Uterus (tissue), 4 donors: Measurements from ENCODE around the gene ZFAND3. TPM values are rescaled to one million over a fixed set of nuclear protein-coding genes. Genes with fewer than 3 reads are reported as not detected.

ENCODE experiments used
- DNase-seq, 2 donors: peaks; one replicate each; pipeline ENCODE4 v3.0.0-alpha.2; 2019 to 2020
- H3K27ac ChIP-seq, 2 donors: fragments of 200-600 bp; sonication (generic); 1 replicate in 1 of 2; 2 replicates in 1 of 2; pipeline ENCODE4 v1.5.1; 2016 to 2018
- H3K27me3 ChIP-seq, 2 donors: fragments of 200-600 bp; sonication (generic); one replicate each; pipeline ENCODE4 v1.5.1; 2018 to 2019; ENCODE audit warnings: control low read depth in 1 of 2
- H3K36me3 ChIP-seq, 2 donors: fragments of 200-600 bp; sonication (generic); one replicate each; pipeline ENCODE4 v1.5.1; 2019; ENCODE audit warnings: control low read depth in 1 of 2
- H3K4me1 ChIP-seq, 2 donors: fragments of 200-600 bp; sonication (generic); one replicate each; pipeline ENCODE4 v1.5.1; 2018 to 2019; ENCODE audit warnings: control low read depth in 1 of 2
- H3K4me3 ChIP-seq, 2 donors: fragments of 200-600 bp; sonication (generic); 1 replicate in 1 of 2; 2 replicates in 1 of 2; pipeline ENCODE4 v1.5.1; 2018 to 2019; ENCODE audit warnings: mild to moderate bottlenecking in 1 of 2
- H3K9me3 ChIP-seq, 2 donors: fragments of 200-600 bp; sonication (generic); one replicate each; pipeline ENCODE4 v1.5.1; 2019; ENCODE audit warnings: control low read depth in 1 of 2
- CTCF ChIP-seq, 4 experiments: fragments of 200-600 bp in 2 of 4; fragments of 450-650 bp in 2 of 4; sonication (generic) in 2 of 4; IDR thresholded peaks; one replicate each; pipeline ENCODE4 v1.5.1; 2016 to 2019; ENCODE audit warnings: antibody characterized with exemption in 4 of 4, mild to moderate bottlenecking in 2 of 4, moderate library complexity in 1 of 4
- POLR2A ChIP-seq, 2 donors: fragments of 450-650 bp; IDR thresholded peaks; one replicate each; pipeline ENCODE4 v1.6.1; 2016; ENCODE audit warnings: antibody characterized with exemption in 2 of 2, mild to moderate bottlenecking in 1 of 2, moderate library complexity in 1 of 2
- intact Hi-C: fragments of 100-400 bp; cut with DNase I; formaldehyde crosslinking; loops from one replicate; pipeline ENCODE4 v1.15.1; 2023; ENCODE audit warnings: low total_unique reads
- total RNA-seq, 4 donors: library from RNA; depleted of rRNA in 3 of 4; stranded (reverse); fragments of >200 nt in 3 of 4; gene quantifications; one replicate each; pipeline versions ENCODE4 v1.1.0 to v1.2.4, GENCODE V29; 2014 to 2023
- donor health status: DM: yes; HTN: yes; CAD: no.

The ZFAND3 gene
- total RNA-seq, 4 donors from 2014 or later, result 5.0 to 81.9 (median 54.6) TPM

DNA sequence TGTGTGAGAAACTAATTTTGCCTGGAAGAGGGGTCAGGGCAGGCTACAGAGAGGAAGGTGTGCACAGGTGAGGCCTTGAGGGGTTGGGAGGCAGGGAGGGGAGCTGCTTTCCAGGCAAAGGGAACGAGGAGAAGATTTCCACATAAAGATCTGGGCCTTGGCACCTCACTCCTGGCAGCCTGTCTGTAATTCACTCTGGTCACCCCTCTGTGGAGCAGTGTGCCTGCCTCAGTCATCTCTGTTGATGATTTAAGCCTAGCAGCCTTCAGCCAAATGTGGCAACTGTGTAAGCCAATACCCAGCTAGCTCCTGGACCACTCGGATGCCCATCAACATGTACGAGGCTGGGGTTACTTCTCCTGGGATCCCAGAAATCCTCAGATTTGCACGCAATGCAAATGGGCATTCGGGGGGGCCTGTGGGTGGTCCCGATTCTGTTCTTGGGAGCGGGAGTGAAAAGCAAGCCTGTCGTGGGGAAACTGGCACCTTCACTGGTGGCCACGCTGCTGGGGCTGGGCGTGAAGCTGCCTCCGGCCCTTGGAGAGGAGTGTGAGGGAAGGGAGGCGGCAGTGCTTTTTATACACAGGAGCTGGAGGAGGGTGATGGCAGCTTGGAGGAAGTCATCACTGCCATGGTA, 360.4 kb downstream of the ZFAND3 start:
- no peaks in the 10 kb centered on the region for H3K27me3 ChIP-seq
- no peak overlapping the region for H3K4me3 ChIP-seq
- intact Hi-C loops, result no loop called here
- TF ChIP-seq POLR2A (IDR thresholded peaks at IDR 0.05) (no peak), CTCF (IDR thresholded peaks at IDR 0.05) (no peak)
- H3K36me3 ChIP-seq, result no peaks in the 10 kb centered on the region
- no peak for DNase-seq
- H3K4me1 ChIP-seq, result no peaks in the 10 kb centered on the region
- H3K27ac ChIP-seq, result no peak overlapping the region
- H3K9me3 ChIP-seq, result no peaks in the 10 kb centered on the region

GRCh38 chr6:38180586-38180985, 361.1 kb downstream of the ZFAND3 start:
- TF ChIP-seq CTCF (IDR thresholded peaks at IDR 0.05) (no peak), POLR2A (IDR thresholded peaks at IDR 0.05) (no peak)
- DNase-seq, result no peak
- no peaks in the 10 kb centered on the region for H3K27me3 ChIP-seq

GRCh38 chr6:38182426-38182825, 362.9 kb downstream of the ZFAND3 start:
- TF ChIP-seq POLR2A (IDR thresholded peaks at IDR 0.05) (no peak), CTCF (IDR thresholded peaks at IDR 0.05) (no peak)
- H3K36me3 ChIP-seq, result no peaks in the 10 kb centered on the region
- no peak for DNase-seq
- H3K9me3 ChIP-seq, result no peaks in the 10 kb centered on the region
- no peaks in the 10 kb centered on the region for H3K27me3 ChIP-seq
- H3K27ac ChIP-seq, result no peak overlapping the region
- no peak overlapping the region for H3K4me3 ChIP-seq
- no peaks in the 10 kb centered on the region for H3K4me1 ChIP-seq
- intact Hi-C loops, result no loop called here

More at GRCh38 chr6:38180586-38180985, 361.1 kb downstream of the ZFAND3 start:
- intact Hi-C loops, result no loop called here
- Histone ChIP-seq H3K27ac (no peak overlapping the region), H3K36me3 (no peaks in the 10 kb centered on the region), H3K4me3 (no peak overlapping the region), H3K9me3 (no peaks in the 10 kb centered on the region), H3K4me1 (no peaks in the 10 kb centered on the region)

- no peaks in the 10 kb centered on the region for H3K4me1 ChIP-seq
- intact Hi-C loops, result no loop called here
- TF ChIP-seq CTCF (IDR thresholded peaks at IDR 0.05) (no peak), POLR2A (IDR thresholded peaks at IDR 0.05) (no peak)
- no peak overlapping the region for H3K4me3 ChIP-seq
- H3K36me3 ChIP-seq, result no peaks in the 10 kb centered on the region
- no peaks in the 10 kb centered on the region for H3K9me3 ChIP-seq
- DNase-seq, result no peak
- H3K27me3 ChIP-seq, result no peaks in the 10 kb centered on the region
- no peak overlapping the region for H3K27ac ChIP-seq
These were observed 364.5 kb downstream of the ZFAND3 start for GRCh38 chr6:38183856-38184584.

- Histone ChIP-seq H3K36me3 (no peaks in the 10 kb centered on the region), H3K4me1 (no peaks in the 10 kb centered on the region), H3K4me3 (no peak overlapping the region), H3K27ac (no peak overlapping the region), H3K9me3 (no peaks in the 10 kb centered on the region), H3K27me3 (no peaks in the 10 kb centered on the region)
- no peak for DNase-seq
- intact Hi-C loops, result no loop called here
- TF ChIP-seq CTCF (IDR thresholded peaks at IDR 0.05), result no peak
- TF ChIP-seq POLR2A (IDR thresholded peaks at IDR 0.05), result no peak
These were observed 365.1 kb downstream of the ZFAND3 start for GRCh38 chr6:38184585-38185080.
